GM12892 (cell line): Measurements from ENCODE around the gene MBNL1.

ENCODE experiments used
- POLR2A ChIP-seq: IDR thresholded peaks from 2 replicates; pipeline ENCODE4 v1.6.1; 2011; ENCODE audit warnings: low read depth, low read length, control low read depth
- TAF1 ChIP-seq: IDR thresholded peaks from 2 replicates; pipeline ENCODE4 v1.6.1; 2011; ENCODE audit warnings: low read depth, mild to moderate bottlenecking, control low read depth, low read length, borderline replicate concordance

DNA sequence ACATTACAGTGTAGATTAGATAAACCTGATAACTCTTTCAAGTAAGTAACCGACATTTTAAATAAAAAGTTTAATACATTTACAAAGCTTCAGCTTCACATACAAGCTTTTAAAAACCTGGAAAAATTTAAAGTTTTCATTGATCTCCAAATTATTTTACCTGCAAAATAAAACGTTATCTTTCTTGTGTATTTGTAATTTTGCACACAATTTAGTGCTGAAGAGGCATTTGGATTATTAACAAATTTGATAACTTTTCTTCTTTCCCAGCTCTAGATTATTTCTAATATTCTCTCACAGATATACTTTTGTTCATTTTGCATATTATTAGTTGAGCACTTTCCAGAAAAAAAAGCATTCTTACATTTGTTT is 24.2 kb upstream of the MBNL1 start:
- no peak for TF ChIP-seq POLR2A
- no peak for TF ChIP-seq TAF1
